ENCODE measurements around the gene B3GALT5.

Gene B3GALT5

DNA sequence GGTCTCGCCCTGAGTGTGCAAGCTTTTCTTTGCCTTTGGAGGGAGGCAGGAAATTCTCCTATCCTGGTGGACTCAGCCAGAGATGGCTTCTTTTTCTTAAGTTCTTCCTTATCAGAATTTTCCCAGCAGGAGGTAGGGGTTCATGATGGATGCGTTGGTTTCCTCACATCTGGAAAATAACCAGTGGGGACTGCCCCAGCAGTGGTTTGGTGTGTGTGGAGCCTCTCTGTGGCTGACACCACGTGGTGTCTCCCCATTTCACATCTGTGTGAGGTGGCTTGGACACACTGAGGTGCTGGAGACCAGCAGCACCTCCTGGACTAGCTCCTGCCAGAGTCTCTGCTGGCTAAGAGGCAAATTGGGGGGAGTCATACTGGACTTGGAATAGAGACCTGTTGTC lies 32.6 kb downstream of the B3GALT5 start:
- no peak for DNase-seq (ENCODE audit: low read depth in 2 of 2)

DNA sequence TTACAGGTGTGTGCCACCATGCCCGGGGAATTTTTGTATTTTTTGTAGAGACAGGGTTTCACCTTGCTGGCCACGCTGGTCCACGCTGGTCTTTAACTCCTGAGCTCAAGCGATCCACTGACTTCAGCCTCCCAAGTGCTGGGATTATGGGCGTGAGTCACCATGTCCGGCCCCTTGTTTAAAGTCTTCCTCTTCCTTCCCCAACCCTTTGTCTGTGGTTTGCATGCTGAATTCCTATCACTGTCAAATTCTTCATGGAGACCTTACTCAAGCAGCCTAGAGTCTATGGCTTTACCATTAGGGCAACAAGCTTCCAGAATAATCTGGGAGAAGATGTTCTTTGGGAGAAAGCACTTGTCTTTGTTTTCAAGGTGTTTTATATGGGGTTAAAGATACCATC lies 34.7 kb downstream of the B3GALT5 start:
- DNase-seq (ENCODE audit: low read depth in 2 of 2) = no peak

DNA sequence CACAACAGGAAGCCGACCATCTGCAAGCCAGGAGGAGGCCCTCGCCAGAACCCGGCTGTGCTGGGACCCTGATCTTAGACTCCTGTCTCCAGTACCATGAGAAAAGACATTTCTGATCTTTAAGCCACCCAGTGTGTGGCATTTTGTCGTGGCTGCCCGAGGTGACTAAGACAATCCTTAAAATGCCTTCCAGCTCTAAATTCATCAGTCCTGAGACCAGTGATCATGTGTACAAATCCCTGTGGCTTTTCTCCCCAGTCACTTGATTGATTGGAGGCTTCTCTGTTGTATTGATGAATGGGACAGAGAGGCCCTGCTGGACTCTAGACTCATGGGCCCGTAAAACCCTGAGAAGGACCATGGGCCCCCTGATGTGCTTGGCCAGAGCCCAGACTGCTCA lies 36.1 kb downstream of the B3GALT5 start:
- no peak for DNase-seq (ENCODE audit: low read depth in 2 of 2)

DNA sequence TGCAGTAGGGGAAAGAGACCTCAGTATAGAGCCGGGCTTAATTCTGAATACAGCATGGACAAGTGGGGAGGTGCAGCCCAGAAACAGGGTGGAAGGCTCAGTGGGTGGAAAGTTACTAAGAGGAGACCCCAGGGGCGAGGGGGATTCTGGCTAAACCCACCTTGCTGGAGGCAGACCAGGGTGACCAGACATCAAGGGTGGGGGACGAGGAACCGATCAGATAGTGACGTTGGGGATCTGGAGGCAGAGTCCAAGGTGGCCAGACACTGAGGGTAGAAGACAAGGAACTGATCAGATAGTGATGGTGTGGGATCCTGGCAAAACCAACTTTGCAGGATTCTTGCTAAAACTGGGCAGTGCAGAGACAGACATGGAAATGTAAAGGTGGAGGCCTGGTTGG lies 36.8 kb downstream of the B3GALT5 start:
- no peak for DNase-seq (ENCODE audit: low read depth in 2 of 2)

DNA sequence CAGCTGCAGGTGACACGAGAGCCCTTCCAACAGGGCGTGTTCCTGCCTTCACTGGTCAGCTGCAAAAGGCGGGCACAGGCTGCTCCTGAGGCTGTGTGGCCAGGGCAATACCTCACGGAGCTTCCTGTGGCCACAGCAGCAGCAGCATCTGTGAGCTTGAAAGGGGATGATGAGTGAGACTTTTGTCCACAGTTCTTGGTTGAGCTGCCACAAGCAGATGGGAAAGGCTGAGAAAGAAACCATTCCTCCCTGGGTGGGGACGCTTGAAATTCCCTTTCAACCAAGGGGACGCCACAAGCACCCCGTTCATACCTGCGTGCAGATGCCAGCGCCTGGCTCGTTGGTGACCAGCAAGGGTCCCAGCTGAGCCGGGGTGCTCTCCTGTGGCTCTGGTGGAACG lies 37.6 kb downstream of the B3GALT5 start:
- no peak for DNase-seq (ENCODE audit: low read depth in 2 of 2)

DNA sequence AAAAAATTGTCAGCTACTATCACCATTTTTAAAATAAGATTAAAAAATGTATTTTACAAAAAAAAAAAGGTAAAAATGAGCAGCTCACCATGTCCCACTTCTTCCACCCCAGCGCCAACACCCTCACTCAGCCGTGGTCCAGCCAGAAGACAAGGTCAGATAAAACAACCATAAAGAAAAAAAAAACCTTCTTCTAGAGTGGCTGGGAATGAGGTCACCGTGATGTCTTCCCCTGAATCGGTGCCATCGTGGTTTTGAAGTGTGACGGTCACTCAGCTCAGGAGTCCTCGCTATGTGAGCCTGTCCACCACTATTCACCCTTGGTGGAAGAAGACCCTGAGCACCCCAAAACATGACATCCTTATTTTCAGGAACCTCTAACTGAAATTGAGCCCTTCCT lies 38.1 kb downstream of the B3GALT5 start:
- no peak for DNase-seq (ENCODE audit: low read depth in 2 of 2)

DNA sequence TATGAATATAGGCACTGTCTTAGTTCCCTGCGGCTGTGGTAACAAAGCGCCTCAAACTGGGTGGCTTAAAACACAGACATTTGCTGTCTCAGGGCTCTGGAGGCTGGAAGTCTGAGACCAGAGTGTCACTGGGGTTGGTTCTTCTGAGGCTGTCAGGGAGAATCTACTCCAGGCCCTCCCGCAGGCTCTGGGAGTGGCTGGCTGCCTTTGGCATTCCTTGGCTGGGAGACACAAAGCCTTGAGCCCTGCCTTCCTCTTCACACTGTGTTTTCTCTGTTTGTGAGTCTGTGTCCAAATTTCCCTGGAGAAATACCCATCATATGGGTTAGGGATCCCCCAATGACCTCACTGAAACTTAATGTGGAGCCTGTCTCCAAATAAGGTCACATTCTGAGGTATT lies 38.5 kb downstream of the B3GALT5 start:
- no peak for DNase-seq (ENCODE audit: low read depth in 2 of 2)

DNA sequence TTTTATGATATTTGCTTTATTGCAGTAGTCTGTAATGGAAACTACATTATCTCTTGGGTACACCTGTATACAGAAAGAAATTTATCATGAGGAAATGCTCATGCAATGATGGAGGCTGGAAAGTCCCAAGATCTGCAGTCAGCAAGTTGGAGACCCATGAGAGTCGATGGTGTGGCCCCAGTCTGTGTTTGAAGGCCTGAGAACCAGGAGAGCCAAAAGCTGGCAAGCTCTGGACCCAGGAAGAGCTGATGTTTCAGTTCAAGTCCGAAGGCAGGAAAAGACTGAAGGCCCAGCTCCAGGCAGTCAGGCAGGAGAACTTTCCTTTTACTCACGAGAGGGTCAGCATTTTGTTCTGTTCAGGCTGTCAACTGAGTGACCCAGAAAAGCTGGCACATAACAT lies 42.2 kb downstream of the B3GALT5 start:
- no peak for DNase-seq (ENCODE audit: low read depth in 2 of 2)

DNA sequence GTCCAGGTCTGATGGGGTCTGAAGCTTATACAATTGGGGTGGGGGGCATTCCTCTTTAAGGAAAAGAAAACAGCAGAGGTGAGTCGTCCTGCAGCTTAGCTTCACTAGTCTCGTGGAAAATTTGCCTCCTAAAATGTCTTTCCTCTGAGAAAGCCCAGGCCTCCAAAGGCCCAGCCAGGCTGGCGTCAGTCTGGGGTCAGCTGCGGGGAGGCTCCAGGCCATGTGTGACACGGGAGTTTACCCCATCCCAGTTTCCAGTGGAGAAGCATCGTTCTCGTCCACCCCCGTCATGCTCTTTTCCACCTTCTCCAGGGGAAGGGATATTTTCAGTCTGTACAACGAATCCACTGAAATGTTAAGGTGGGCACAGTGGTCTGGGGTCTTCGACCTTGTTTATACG lies 42.8 kb downstream of the B3GALT5 start:
- DNase-seq (ENCODE audit: low read depth in 2 of 2) = no peak

DNA sequence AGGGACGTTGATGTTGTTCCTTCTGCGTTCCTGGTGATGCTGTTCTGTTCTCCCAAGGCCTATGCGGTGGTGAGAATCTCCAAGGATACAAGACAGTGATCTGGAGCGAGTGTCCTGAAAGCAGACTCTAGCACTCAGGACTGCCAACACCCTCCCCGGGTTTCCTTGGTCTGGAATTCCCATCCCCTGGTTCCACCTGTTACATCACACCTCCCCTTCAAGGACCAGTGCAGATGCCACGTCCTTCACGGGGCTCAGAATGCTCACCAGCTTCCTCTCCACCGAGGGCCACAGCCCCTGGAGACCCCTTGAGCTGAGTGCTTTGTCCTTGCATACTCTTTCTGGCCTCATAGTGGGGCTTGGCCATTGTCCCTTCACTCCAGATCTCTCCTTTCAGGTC lies 43.5 kb downstream of the B3GALT5 start:
- DNase-seq (ENCODE audit: low read depth in 2 of 2) = no peak

DNA sequence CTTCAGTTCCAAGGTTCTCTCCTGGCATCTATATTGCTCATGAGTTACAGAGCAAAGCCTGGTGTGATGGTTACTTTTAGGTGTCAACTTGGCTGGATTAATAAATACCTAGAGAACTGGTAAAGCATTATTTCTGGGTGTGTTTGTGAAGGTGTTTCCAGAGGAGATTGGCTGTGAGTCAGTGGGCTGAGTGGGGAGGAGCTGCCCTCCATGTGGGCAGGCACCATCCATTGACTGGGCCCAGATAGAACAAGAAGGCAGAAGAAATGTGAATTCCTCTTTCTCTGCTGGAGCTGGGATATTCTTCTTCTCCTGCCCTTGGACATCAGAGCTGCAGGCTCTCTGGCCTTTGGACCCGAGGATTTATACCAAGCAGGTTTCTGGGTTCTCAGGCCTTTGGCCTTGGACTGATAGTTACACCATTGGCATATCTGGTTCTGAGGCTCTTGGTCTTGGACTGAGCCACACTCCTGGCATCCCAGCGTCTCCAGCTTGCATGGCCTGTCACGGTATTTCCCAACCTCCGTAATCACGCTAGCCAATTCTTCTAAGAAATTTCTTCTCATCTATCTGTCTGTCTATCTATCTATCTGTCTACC lies 44.5 kb downstream of the B3GALT5 start:
- no peak for DNase-seq (ENCODE audit: low read depth in 2 of 2)

DNA sequence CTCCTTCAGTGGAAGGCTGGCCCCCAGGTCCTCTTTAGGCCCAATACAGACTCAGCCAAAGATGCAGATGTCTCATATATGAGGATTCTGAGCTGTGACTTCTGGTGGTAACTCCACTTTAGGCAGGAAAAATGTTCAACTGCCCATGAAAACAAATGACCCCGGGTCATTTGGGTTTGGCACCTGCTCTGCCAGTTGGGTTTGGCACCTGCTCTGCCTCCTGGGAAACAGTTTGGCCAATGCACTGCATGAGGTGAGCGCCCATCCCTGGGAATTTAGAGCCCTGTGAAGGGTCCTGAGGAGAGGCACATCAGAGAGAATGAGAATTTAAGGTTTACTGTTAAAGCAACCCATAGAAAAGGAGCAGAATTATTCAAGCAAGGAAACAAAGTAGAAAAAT lies 45.3 kb downstream of the B3GALT5 start:
- no peak for DNase-seq (ENCODE audit: low read depth in 2 of 2)

DNA sequence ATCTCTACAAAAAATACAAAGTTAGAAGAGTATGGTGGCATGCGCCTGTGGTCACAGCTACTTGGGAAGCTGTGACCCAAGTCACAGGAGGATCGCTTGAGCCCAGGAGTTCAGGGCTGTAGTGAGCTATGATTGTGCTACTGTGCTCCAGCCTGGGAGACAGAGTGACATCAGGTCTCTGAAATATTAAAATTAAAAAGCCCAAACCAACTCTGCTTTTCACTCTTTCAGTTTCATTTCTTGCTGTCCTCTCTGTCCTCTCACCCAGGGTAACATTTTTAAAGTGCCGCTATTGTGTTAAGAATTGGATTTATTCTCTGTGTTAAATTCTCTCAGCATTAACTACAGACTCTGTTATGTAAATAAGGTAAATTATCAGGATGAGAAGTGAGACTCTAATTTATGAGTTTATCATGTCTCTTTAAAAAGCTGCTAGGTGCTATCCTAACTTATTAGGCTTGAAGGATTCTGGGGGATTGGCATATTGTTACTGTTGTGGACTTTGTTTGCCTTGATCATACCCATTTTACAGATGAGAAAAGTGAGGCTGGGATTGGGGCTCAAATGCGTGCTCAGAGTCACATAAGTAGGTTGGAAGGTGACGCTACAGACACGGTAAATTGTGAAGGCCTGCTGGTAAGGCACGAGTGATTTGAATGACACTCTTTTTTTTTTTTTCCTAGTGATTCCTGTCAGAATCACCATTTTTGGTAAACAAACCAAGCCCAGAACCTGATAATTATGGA lies 46.5 kb downstream of the B3GALT5 start:
- DNase-seq (ENCODE audit: low read depth in 2 of 2) = no peak

DNA sequence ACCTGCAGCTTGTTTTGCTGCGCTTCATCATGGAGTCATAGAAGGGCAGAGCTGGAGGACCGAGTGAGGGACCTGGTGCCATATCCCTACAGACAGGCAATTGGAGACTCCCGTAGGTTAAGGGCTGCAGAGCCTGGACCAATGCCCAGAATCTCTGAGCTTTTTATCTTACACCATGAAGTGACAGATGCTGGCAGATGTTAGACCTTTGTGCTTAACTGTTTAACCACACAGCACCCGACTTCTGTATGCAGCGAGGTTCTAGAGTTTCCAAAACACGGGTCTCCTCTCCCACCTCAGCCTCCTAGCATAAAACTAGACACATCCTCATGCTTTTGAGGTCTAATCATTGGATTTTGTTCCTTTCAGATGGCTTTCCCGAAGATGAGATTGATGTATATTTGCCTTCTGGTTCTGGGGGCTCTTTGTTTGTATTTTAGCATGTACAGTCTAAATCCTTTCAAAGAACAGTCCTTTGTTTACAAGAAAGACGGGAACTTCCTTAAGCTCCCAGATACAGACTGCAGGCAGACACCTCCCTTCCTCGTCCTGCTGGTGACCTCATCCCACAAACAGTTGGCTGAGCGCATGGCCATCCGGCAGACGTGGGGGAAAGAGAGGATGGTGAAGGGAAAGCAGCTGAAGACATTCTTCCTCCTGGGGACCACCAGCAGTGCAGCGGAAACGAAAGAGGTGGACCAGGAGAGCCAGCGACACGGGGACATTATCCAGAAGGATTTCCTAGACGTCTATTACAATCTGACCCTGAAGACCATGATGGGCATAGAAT lies 47.6 kb downstream of the B3GALT5 start:
- no peak for DNase-seq (ENCODE audit: low read depth in 2 of 2)

DNA sequence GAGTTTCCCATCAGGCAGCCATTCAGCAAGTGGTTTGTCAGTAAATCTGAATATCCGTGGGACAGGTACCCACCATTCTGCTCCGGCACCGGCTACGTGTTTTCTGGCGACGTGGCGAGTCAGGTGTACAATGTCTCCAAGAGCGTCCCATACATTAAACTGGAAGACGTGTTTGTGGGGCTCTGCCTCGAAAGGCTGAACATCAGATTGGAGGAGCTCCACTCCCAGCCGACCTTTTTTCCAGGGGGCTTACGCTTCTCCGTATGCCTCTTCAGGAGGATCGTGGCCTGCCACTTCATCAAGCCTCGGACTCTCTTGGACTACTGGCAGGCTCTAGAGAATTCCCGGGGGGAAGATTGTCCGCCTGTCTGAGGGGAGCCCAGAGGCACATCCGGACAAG lies 48.4 kb downstream of the B3GALT5 start:
- DNase-seq (ENCODE audit: low read depth in 2 of 2) = no peak

DNA sequence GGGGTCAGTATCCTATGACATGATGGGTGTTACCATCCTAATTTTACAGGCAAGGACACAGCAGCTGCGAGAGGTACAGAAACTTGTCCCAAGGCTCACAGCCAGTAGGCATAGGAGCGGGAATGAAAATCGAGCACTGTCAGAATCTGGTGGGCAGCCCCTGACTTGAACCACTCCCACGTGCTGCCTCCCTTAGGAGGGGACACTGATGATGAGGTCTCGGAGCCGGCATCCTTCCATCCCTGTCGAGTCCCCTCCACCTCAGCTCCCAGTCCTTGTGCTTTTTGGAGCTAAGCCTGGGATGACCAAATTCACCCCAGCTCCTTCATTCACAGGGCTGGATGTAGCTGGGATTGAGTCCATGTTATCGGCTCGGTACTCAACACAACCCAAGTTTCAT lies 49.0 kb downstream of the B3GALT5 start:
- no peak for DNase-seq (ENCODE audit: low read depth in 2 of 2)

DNA sequence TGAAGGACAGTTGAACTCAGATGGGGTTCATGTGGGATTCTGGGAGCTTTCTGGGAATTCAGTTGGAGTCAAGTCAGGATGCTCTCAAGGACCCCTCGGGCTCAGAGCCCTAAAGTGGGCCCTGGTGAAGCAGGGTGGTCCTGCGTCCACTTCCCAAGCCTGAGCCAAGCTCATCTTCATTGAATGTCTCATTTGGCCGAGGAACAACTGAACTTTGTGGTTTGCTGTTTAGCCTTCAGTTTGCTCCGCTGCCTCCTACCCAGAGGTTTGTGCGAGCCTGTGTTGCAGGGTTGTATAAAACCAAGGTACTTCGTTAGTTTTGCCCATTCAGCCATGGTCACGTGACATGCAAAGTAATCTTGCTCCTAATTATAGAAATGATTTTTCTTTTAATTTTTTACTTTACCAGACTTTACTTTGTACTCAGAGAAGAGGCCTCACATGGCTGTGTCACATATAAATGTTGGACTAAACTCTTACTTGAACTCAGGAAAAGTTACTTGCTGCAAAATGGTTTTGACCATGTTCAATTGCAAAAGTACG lies 49.7 kb downstream of the B3GALT5 start:
- DNase-seq (ENCODE audit: low read depth in 2 of 2) = no peak

DNA sequence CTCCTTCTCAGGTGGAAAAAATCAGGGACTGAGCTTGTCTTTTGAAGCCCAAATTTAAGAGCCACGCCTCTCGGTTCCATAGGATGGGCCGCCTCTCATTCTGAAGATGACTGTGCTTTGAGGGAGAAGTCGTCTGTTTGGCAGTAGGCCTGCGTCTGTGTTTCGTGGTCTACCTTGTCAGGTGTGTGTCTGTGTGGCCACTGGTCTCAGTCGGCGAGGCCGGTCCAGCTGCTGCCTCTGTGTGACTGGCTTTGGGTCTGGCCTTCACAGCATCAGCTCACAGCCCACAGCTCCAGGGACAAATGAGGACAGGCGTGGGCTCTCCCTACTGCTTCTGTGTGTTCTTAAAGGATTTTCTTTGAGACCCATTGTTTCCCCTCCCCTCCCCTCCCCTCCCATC lies 50.3 kb downstream of the B3GALT5 start:
- DNase-seq (ENCODE audit: low read depth in 2 of 2) = no peak

DNA sequence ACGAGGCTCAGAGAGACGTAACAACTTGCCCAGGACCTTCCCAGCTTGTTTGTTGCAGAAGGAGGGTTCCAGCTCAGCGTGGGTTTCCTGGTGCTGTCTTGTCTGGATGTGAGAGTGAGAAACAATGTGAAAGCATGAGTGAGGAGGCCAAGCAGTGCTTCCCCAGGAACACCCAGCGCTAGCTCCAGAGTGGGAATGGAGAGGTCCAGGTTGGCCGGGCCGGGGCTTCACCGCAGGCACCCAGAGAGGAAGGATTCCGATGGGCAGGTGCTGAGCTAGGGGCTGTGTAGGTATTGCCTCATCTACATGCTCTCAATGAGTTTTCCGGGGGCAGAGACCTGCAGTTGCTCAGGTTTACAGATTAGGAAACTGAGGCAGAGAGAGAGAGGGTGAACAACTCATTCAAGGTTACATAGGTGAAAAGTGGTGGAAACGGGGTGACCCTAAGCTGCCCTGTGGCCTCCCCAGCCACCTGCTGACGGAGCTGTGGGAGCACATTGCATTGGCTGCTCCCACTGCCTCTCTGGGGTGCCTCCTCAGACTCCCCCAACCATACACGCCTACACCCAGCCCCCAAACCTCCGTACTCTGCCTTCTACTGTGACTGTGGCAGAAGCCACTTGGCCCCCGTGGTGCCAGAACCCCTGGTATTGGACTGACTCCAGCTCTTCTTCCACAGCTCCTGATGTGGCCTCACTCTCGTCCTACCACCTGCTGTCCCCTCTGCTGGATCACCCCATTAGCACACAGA lies 51.2 kb downstream of the B3GALT5 start:
- no peak for DNase-seq (ENCODE audit: low read depth in 2 of 2)

DNA sequence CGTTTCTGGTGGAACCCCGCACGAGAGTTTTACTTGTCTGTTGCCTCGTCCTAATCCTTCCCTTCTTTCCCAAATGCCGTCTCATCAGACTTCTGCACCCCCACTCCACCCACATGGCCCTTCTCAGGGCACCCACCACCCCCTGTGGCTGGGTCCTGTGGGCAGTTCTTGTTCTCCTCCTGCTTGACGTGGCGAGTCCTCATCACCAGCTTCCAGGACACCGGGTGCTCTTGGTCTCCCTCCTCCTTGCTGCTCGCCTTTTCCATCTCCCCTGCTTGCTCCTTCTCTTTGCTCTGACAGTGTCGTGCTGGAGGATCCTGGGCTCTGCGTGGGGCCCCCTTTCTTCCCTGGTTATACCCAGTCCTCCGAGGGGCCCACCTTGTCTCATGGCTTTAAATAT lies 51.8 kb downstream of the B3GALT5 start:
- no peak for DNase-seq (ENCODE audit: low read depth in 2 of 2)

DNA sequence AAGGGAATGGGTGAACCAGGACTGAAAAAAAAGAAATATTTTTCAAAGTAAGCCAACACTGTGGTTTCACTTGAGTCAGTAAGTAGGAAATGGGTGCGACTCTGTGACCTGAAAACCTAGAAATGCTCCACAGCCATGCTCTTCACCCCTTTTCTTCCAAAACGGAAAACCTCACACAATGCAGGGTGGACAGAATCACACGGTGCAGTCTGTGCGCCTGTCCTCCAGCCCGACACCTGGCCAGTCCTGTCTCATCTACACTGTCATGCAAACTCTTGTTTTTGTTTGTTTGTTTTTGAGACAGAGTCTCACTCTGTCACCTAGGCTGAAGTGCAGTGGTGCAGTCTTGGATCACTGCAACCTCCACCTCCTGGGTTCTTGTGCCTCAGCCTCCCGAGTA lies 53.3 kb downstream of the B3GALT5 start:
- no peak for DNase-seq (ENCODE audit: low read depth in 2 of 2)

DNA sequence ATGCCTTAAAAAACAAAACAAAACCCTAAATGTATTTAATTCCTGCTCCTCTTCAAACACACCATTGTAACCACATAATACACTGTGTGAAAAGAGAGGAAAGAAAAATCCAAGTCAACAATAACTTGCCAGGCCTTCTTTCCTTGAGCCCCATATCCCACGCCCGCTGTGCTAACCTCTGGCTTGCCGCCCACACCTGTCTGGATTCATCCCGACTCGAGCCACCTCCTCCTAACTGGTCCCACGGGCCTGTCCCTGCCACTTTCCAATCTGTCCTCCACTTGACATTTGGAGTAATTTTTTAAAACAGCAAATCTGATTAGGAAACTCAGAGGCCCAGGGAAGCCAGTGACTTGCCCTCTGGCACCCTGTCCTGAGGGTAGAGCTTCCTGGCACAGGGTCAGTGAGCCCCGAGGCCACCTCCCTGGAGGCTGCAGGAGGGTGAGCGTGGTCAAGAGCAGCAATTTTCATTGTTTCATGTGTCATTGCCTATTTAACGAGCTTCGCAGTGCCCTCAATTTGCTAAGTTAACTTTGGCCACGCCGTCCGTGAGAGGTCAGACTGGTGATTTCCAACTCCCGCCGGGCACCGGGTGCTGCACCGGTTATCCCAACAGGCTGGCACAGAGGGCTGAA lies 54.1 kb downstream of the B3GALT5 start:
- no peak for DNase-seq (ENCODE audit: low read depth in 2 of 2)

Data from stimulated activated CD8-positive, alpha-beta memory T cell treated with anti-CD3 and anti-CD28 coated beads, Interleukin-7, amount 100 ng/mL, for 1 hour (primary cell).